Trophoblast cell (in vitro differentiated cells and primary cell): ENCODE measurements around the gene MSRB3.

Experiments
- DNase-seq, 2 donors: peaks; one replicate each; pipeline ENCODE4 v3.0.0-alpha.2; 2016
- H2AFZ ChIP-seq: 2 replicates; pipeline ENCODE4 v1.6.1; 2013; ENCODE audit warnings: low read length, moderate library complexity, mild to moderate bottlenecking; ENCODE audit not compliant: insufficient read depth, poor library complexity
- H2AK5ac ChIP-seq: 2 replicates; pipeline ENCODE4 v1.6.1; 2013; ENCODE audit warnings: mild to moderate bottlenecking, low read length
- H2BK120ac ChIP-seq: 2 replicates; pipeline ENCODE4 v1.6.1; 2013; ENCODE audit warnings: low read length, mild to moderate bottlenecking, moderate library complexity; ENCODE audit not compliant: insufficient read depth, poor library complexity
- H2BK12ac ChIP-seq: 2 replicates; pipeline ENCODE4 v1.6.1; 2013; ENCODE audit warnings: mild to moderate bottlenecking, low read length, moderate library complexity
- H2BK5ac ChIP-seq: 2 replicates; pipeline ENCODE4 v1.6.1; 2013; ENCODE audit warnings: low read length, low read depth, moderate library complexity, mild to moderate bottlenecking; ENCODE audit not compliant: poor library complexity
- H3K14ac ChIP-seq: 2 replicates; pipeline ENCODE4 v1.6.1; 2013; ENCODE audit warnings: mild to moderate bottlenecking, low read length
- H3K18ac ChIP-seq: 2 replicates; pipeline ENCODE4 v1.6.1; 2013; ENCODE audit warnings: mild to moderate bottlenecking, low read length
- H3K23ac ChIP-seq: 2 replicates; pipeline ENCODE4 v1.6.1; 2013; ENCODE audit warnings: low read length
- H3K27ac ChIP-seq: 2 replicates; pipeline ENCODE4 v1.5.1; 2013; ENCODE audit warnings: low read depth, mild to moderate bottlenecking, inconsistent platforms, low read length, moderate library complexity
- H3K27me3 ChIP-seq: 2 replicates; pipeline ENCODE4 v1.6.1; 2013; ENCODE audit warnings: inconsistent platforms, mild to moderate bottlenecking, low read length, moderate library complexity; ENCODE audit not compliant: insufficient read depth
- H3K36me3 ChIP-seq, 2 experiments: 1 replicate in 1 of 2; 2 replicates in 1 of 2; pipeline ENCODE4 v1.6.1; 2013; ENCODE audit warnings: low read length in 2 of 2, mild to moderate bottlenecking in 2 of 2, moderate library complexity in 1 of 2; ENCODE audit not compliant: insufficient read depth in 2 of 2, control insufficient read depth in 1 of 2
- H3K4ac ChIP-seq: 2 replicates; pipeline ENCODE4 v1.6.1; 2013; ENCODE audit warnings: low read depth, mild to moderate bottlenecking, low read length, moderate library complexity
- H3K4me1 ChIP-seq, 2 experiments: 1 replicate in 1 of 2; 2 replicates in 1 of 2; pipeline ENCODE4 v1.6.1; 2013; ENCODE audit warnings: low read length in 2 of 2, mild to moderate bottlenecking in 2 of 2, moderate library complexity in 1 of 2; ENCODE audit not compliant: insufficient read depth in 2 of 2, control insufficient read depth in 1 of 2
- H3K4me2 ChIP-seq: 2 replicates; pipeline ENCODE4 v1.6.1; 2013; ENCODE audit warnings: inconsistent platforms, mild to moderate bottlenecking, low read length, moderate library complexity
- H3K4me3 ChIP-seq: 2 replicates; pipeline ENCODE4 v1.5.1; 2013; ENCODE audit warnings: mild to moderate bottlenecking, low read depth, low read length, inconsistent platforms
- H3K79me1 ChIP-seq: one replicate; pipeline ENCODE4 v1.6.1; 2013; ENCODE audit warnings: low read length
- H3K79me2 ChIP-seq: 2 replicates; pipeline ENCODE4 v1.6.1; 2013; ENCODE audit warnings: low read length, mild to moderate bottlenecking; ENCODE audit not compliant: control insufficient read depth, insufficient read depth, poor library complexity
- H3K9ac ChIP-seq: 2 replicates; pipeline ENCODE4 v1.6.1; 2013; ENCODE audit warnings: mild to moderate bottlenecking, low read length
- H3K9me3 ChIP-seq: 2 replicates; pipeline ENCODE4 v1.6.1; 2013; ENCODE audit warnings: low read depth, mild to moderate bottlenecking, control low read depth, inconsistent platforms, low read length; ENCODE audit not compliant: insufficient read depth
- H4K12ac ChIP-seq: 2 replicates; pipeline ENCODE4 v1.6.1; 2013; ENCODE audit warnings: low read depth, mild to moderate bottlenecking, low read length, moderate library complexity
- H4K8ac ChIP-seq: 2 replicates; pipeline ENCODE4 v1.6.1; 2013; ENCODE audit warnings: low read depth, mild to moderate bottlenecking, low read length, moderate library complexity
- H4K91ac ChIP-seq: one replicate; pipeline ENCODE4 v1.6.1; 2013; ENCODE audit warnings: low read depth, mild to moderate bottlenecking, low read length, moderate library complexity
- WGBS: extraction: QIAGEN DNeasy Blood & Tissue Kit; methylation state at CpG from one replicate; pipeline ENCODE4 v1.1.7; 2013; ENCODE audit warnings: missing lambda C conversion rate; ENCODE audit not compliant: insufficient read length, insufficient coverage; ENCODE audit errors: extremely low coverage; 5-methylcytosine and 5-hydroxymethylcytosine counted together

The MSRB3 gene

DNA sequence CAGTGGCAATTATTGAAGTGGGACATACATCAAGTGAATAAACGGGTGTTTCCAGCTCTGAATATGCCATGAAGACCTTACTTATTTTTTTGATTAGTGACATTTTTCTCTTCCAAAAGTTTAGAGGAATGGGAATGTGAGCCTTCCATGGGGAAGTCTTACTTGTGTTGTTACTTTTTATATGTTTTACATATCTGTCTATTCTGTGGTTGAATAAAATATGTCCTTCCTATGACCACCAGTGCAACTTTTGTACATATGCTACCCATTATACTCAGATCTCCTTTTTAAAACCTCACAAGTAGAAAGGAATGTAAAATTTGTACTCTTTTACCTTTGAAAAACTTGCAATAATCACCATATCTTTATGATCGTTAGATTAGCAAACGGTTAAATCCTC, 132.7 kb downstream of the MSRB3 start:
- no peak overlapping the region for H2BK12ac ChIP-seq
- WGBS = no CpG with 5 or more reads among the region's 3 CpGs
- H4K12ac ChIP-seq = no peak overlapping the region
- H4K8ac ChIP-seq = no peak overlapping the region
- H2AFZ ChIP-seq = no peak overlapping the region
- H3K18ac ChIP-seq = no peak overlapping the region
- H3K27me3 ChIP-seq = no peaks in the 10 kb centered on the region
- H2AK5ac ChIP-seq = no peak overlapping the region
- H3K4me2 ChIP-seq = no peak overlapping the region
- no peak overlapping the region for H3K4me3 ChIP-seq
- H3K23ac ChIP-seq = no peak overlapping the region
- H3K4me1 ChIP-seq = peaks cover 0 to 2% of the 10 kb centered on the region in 2 experiments
- no peaks in the 10 kb centered on the region for H3K79me2 ChIP-seq
- DNase-seq = no peak
- no peaks in the 10 kb centered on the region for H3K9me3 ChIP-seq
- no peak overlapping the region for H2BK5ac ChIP-seq
- H3K79me1 ChIP-seq = no peaks in the 10 kb centered on the region
- no peak overlapping the region for H3K9ac ChIP-seq
- no peak overlapping the region for H4K91ac ChIP-seq
- H3K4ac ChIP-seq = no peak overlapping the region
- H3K27ac ChIP-seq = no peak overlapping the region
- H3K36me3 ChIP-seq = no peaks in the 10 kb centered on the region
- H3K14ac ChIP-seq = no peak overlapping the region
- H2BK120ac ChIP-seq = no peak overlapping the region

DNA sequence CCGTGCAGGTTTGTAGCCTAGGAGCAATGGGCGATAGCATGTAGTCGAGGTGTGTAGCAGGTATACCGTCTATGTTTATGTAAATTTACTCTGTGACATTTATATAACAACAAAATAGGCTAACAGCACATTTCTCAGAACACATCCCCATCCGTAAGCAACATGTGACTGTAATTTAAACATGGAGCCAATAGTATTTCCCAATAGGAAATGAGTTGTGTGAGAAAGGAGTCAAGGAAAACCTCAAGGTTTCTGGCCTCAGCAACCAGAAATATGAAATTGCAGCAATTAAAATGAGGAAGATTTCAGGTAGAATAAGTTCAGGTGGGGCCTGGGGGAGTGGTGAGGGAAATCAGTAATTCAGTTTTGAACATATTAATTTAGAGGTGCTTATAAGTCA, 136.0 kb downstream of the MSRB3 start:
- no peak overlapping the region for H4K91ac ChIP-seq
- no peak overlapping the region for H3K23ac ChIP-seq
- no peaks in the 10 kb centered on the region for H3K4me1 ChIP-seq
- H2AK5ac ChIP-seq = no peak overlapping the region
- no peaks in the 10 kb centered on the region for H3K27me3 ChIP-seq
- no peak overlapping the region for H4K12ac ChIP-seq
- H3K14ac ChIP-seq = no peak overlapping the region
- no peak for DNase-seq
- no peaks in the 10 kb centered on the region for H3K79me2 ChIP-seq
- no peak overlapping the region for H3K4me3 ChIP-seq
- H2BK12ac ChIP-seq = no peak overlapping the region
- no peak overlapping the region for H3K18ac ChIP-seq
- no peak overlapping the region for H2BK5ac ChIP-seq
- no peak overlapping the region for H3K9ac ChIP-seq
- no peaks in the 10 kb centered on the region for H3K36me3 ChIP-seq
- no peak overlapping the region for H4K8ac ChIP-seq
- no peak overlapping the region for H3K4ac ChIP-seq
- H2AFZ ChIP-seq = no peak overlapping the region
- no peaks in the 10 kb centered on the region for H3K9me3 ChIP-seq
- no peaks in the 10 kb centered on the region for H3K79me1 ChIP-seq
- H3K27ac ChIP-seq = no peak overlapping the region
- WGBS = no CpG with 5 or more reads among the region's 5 CpGs
- H2BK120ac ChIP-seq = no peak overlapping the region
- no peak overlapping the region for H3K4me2 ChIP-seq

DNA sequence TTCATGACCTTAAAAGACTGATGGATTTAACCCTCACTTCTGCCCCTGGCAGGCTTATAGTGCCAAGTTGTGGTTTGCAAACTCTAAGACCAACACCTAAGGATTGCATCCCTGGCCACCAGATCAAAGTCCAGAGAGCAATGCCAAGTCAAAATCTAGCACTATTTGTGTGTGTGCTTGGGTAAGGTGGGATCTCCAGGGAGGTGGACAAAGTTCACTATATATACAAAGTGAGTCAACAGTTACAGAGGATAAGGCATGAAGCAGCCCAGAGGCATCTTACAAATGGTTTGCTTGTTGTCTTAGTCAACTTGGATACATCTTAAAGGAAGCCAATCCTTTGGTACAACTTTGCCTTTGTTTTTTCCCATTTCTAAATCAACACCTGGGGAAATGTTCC, 137.3 kb downstream of the MSRB3 start:
- Histone ChIP-seq H3K4ac (no peak overlapping the region), H3K18ac (no peak overlapping the region), H4K12ac (no peak overlapping the region), H2BK120ac (no peak overlapping the region), H2AFZ (no peak overlapping the region), H3K23ac (no peak overlapping the region), H4K91ac (no peak overlapping the region), H3K9me3 (peaks cover 3% of the 10 kb centered on the region), H3K9ac (no peak overlapping the region), H4K8ac (no peak overlapping the region), H3K4me1 (no peaks in the 10 kb centered on the region), H3K27me3 (no peaks in the 10 kb centered on the region), H3K79me1 (no peaks in the 10 kb centered on the region), H2BK12ac (no peak overlapping the region), H2BK5ac (no peak overlapping the region), H3K14ac (no peak overlapping the region), H3K36me3 (peaks cover 0 to 2% of the 10 kb centered on the region in 2 experiments), H3K79me2 (no peaks in the 10 kb centered on the region), H3K27ac (no peak overlapping the region), H2AK5ac (no peak overlapping the region), H3K4me3 (no peak overlapping the region), H3K4me2 (no peak overlapping the region)
- DNase-seq = no peak

- H2BK5ac ChIP-seq = no peak overlapping the region
- H3K79me2 ChIP-seq = no peaks in the 10 kb centered on the region
- H3K27me3 ChIP-seq = no peaks in the 10 kb centered on the region
- WGBS = no CpG with 5 or more reads among the region's 12 CpGs
- no peak overlapping the region for H3K14ac ChIP-seq
- H4K91ac ChIP-seq = no peak overlapping the region
- H3K79me1 ChIP-seq = no peaks in the 10 kb centered on the region
- no peak overlapping the region for H3K4me3 ChIP-seq
- H3K36me3 ChIP-seq = peaks cover 0 to 2% of the 10 kb centered on the region in 2 experiments
- H3K4ac ChIP-seq = no peak overlapping the region
- no peak overlapping the region for H2AFZ ChIP-seq
- no peak overlapping the region for H2BK12ac ChIP-seq
- H4K12ac ChIP-seq = no peak overlapping the region
- no peak overlapping the region for H2BK120ac ChIP-seq
- no peak overlapping the region for H3K27ac ChIP-seq
- no peak overlapping the region for H2AK5ac ChIP-seq
- H3K4me2 ChIP-seq = no peak overlapping the region
- H3K18ac ChIP-seq = no peak overlapping the region
- H3K9ac ChIP-seq = no peak overlapping the region
- no peaks in the 10 kb centered on the region for H3K4me1 ChIP-seq
- DNase-seq = no peak
- no peak overlapping the region for H3K23ac ChIP-seq
- no peak overlapping the region for H4K8ac ChIP-seq
- H3K9me3 ChIP-seq = peaks cover 3% of the 10 kb centered on the region
These were observed 141.0 kb downstream of the MSRB3 start for GRCh38 chr12:65419284-65420072.
